ENCODE results near the gene GALNT1. TPM values are rescaled to one million over a fixed set of nuclear protein-coding genes. Genes with fewer than 3 reads are reported as not detected.
A peak's percentile ranks its signal among the peaks of the same experiment; 100 is the strongest.

Gene GALNT1
- total and polyA plus RNA-seq, 2 of the 4 experiments (the other 2 are of a cell fraction): 24.9 to 43.9 TPM

- Histone ChIP-seq H2AFZ (replicated peaks; ENCODE audit: low read length, poor library complexity) (no peak overlapping the region), H4K8ac (ENCODE audit: low read depth in 2 of 2, low read length in 2 of 2) (no peak overlapping the region), H2BK5ac (ENCODE audit: low read depth, low read length, poor library complexity, severe bottlenecking) (no peak overlapping the region), H4K91ac (ENCODE audit: insufficient read depth, low read depth, low read length) (no peak overlapping the region), H4K20me1 (ENCODE audit: insufficient read depth, low read length) (peaks cover 4% of the 10 kb centered on the region; the same call in 1 of the 2 replicates), H2BK15ac (ENCODE audit: low read depth, low read length) (no peak overlapping the region), H2AK5ac (ENCODE audit: low read depth, low read length) (no peak overlapping the region), H3K79me1 (ENCODE audit: low read depth in 1 of 2, low read length in 2 of 2) (peaks cover 11 to 17% of the 10 kb centered on the region in 2 experiments), H3K9me1 (ENCODE audit: insufficient read depth, low read length) (0 out of 2 replicates have a peak, but pooled peaks cover 4% of the 10 kb centered on the region), H3K36me3 (ENCODE audit: control insufficient read depth, insufficient read depth, low read length) (0 out of 2 replicates have a peak, but pooled peaks cover 2% of the 10 kb centered on the region), H3K4me1 (ENCODE audit: control insufficient read depth, insufficient read depth, low read length) (peaks cover 2% of the 10 kb centered on the region; the same call in 1 of the 2 replicates), H3K27ac (ENCODE audit: insufficient read depth, low read length) (no peak overlapping the region), H3K9me3 (ENCODE audit: control insufficient read depth, insufficient read depth, low read length) (peaks cover 4% of the 10 kb centered on the region; the same call in 1 of the 2 replicates), H3K4me2 (ENCODE audit: low read depth, low read length) (no peak overlapping the region), H3K23ac (ENCODE audit: low read depth, low read length) (no peak overlapping the region), H3K56ac (ENCODE audit: extremely low read depth, insufficient read depth, low read length) (no peak overlapping the region), H3K4ac (ENCODE audit: low read depth, low read length) (no peak overlapping the region), H3K14ac (replicated peaks; ENCODE audit: low read depth, low read length) (no peak overlapping the region), H3K9ac (ENCODE audit: low read depth, low read length) (no peak overlapping the region), H4K5ac (ENCODE audit: low read depth, low read length) (no peak overlapping the region), H3K4me3 (ENCODE audit: insufficient read depth, low read depth, low read length) (no peak overlapping the region), H2BK120ac (ENCODE audit: low read depth, low read length) (no peak overlapping the region), H2BK20ac (ENCODE audit: low read depth, low read length) (no peak overlapping the region), H3K27me3 (ENCODE audit: control insufficient read depth, insufficient read depth, low read length) (no peaks in the 10 kb centered on the region), H2AK9ac (replicated peaks; ENCODE audit: low read depth, low read length, poor library complexity) (no peak overlapping the region), H3K18ac (ENCODE audit: low read depth, low read length) (no peak overlapping the region)
- WGBS, 2 experiments (ENCODE audit: extremely low coverage in 2 of 2, insufficient read length in 1 of 2): no CpG with 5 or more reads among the region's 3 CpGs
- peak; percentile 72 for DNase-seq
- ChIA-PET CTCF (no interaction called here), POLR2A (ENCODE audit: unreplicated experiment) (no interaction called here)
- BruUV-seq (replicated peaks): no TSS peak
- dilution Hi-C loops (cut with HindIII; ENCODE audit: low sequenced_read_pairs, unreplicated experiment) (no loop called here), intact Hi-C loops (cut with micrococcal nuclease) (no loop called here), in situ Hi-C loops (cut with MboI; ENCODE audit: low sequenced_read_pairs) (no loop called here)
- peak; percentile 54; the same call in 1 of the 2 replicates for ATAC-seq (ENCODE audit: low read depth)
- peak; percentile 85 for TF ChIP-seq CEBPB (IDR thresholded peaks at IDR 0.05; ENCODE audit: low read depth, low read length)
- no peak for TF ChIP-seq CHD1 (IDR thresholded peaks at IDR 0.05; ENCODE audit: low read depth, low read length)
- no peak for TF ChIP-seq USF2 (IDR thresholded peaks at IDR 0.05; ENCODE audit: low read depth, low read length)
- no peak for TF ChIP-seq FOS (IDR thresholded peaks at IDR 0.05; ENCODE audit: low read depth, low read length)
- TF ChIP-seq NFE2L2 (IDR thresholded peaks at IDR 0.05; ENCODE audit: low read depth, low read length): no peak
- no peak for TF ChIP-seq RAD21 (IDR thresholded peaks at IDR 0.05; ENCODE audit: low read length)
Measured at GRCh38 chr18:35641916-35642315, 60.4 kb downstream of the GALNT1 start.
